Measurements from ENCODE around the gene SPATA2L. TPM values are rescaled to one million over a fixed set of nuclear protein-coding genes. Genes with fewer than 3 reads are reported as not detected.
A peak's percentile ranks its signal among the peaks of the same experiment; 100 is the strongest.

The SPATA2L gene
- total and polyA plus RNA-seq, 2 of the 13 experiments (the other 11 are each of a cell fraction or from before 2014, with no cell fraction given), result 9.1 to 20.7 TPM

GRCh38 chr16:89720551-89720812 lies 19.0 kb upstream of the SPATA2L start (continued):
- 0 out of 4 replicates have a peak, but pooled peaks of 1 of the 2 experiments have one; percentile 69 for TF ChIP-seq HMGXB4 (CRISPR knock-in tag; IDR thresholded peaks at IDR 0.05; ENCODE audit: borderline replicate concordance in 1 of 2, low read depth in 1 of 2)
- TF ChIP-seq ZNF710 (CRISPR knock-in tag; IDR thresholded peaks at IDR 0.05; ENCODE audit: borderline replicate concordance), result peak; percentile 20; the same call in 1 of the 2 replicates
- TF ChIP-seq ZNF3 (CRISPR knock-in tag; IDR thresholded peaks at IDR 0.05), result no peak
- no peak for TF ChIP-seq ZNF30 (CRISPR knock-in tag; IDR thresholded peaks at IDR 0.05)
- TF ChIP-seq GPN1 (CRISPR knock-in tag; IDR thresholded peaks at IDR 0.05; ENCODE audit: borderline replicate concordance), result no peak
- no peak for TF ChIP-seq MAFK (conservative IDR thresholded peaks at IDR 0.05 in 1 of 2, IDR thresholded peaks at IDR 0.05 in 1 of 2; ENCODE audit: low read length in 2 of 2)
- TF ChIP-seq, protein P1, sequence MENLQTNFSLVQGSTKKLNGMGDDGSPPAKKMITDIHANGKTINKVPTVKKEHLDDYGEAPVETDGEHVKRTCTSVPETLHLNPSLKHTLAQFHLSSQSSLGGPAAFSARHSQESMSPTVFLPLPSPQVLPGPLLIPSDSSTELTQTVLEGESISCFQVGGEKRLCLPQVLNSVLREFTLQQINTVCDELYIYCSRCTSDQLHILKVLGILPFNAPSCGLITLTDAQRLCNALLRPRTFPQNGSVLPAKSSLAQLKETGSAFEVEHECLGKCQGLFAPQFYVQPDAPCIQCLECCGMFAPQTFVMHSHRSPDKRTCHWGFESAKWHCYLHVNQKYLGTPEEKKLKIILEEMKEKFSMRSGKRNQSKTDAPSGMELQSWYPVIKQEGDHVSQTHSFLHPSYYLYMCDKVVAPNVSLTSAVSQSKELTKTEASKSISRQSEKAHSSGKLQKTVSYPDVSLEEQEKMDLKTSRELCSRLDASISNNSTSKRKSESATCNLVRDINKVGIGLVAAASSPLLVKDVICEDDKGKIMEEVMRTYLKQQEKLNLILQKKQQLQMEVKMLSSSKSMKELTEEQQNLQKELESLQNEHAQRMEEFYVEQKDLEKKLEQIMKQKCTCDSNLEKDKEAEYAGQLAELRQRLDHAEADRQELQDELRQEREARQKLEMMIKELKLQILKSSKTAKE (CRISPR knock-in tag; IDR thresholded peaks at IDR 0.05; ENCODE audit: borderline replicate concordance), result peak; percentile 43; the same call in 1 of the 2 replicates
- TF ChIP-seq JARID2 (CRISPR knock-in tag; IDR thresholded peaks at IDR 0.05; ENCODE audit: insufficient replicate concordance), result no peak
- TF ChIP-seq SP1 (IDR thresholded peaks at IDR 0.05), result no peak
- no peak for TF ChIP-seq SP1 (CRISPR knock-in tag; IDR thresholded peaks at IDR 0.05)
- no peak for TF ChIP-seq RELA (CRISPR knock-in tag; IDR thresholded peaks at IDR 0.05)
- TF ChIP-seq, protein P2, sequence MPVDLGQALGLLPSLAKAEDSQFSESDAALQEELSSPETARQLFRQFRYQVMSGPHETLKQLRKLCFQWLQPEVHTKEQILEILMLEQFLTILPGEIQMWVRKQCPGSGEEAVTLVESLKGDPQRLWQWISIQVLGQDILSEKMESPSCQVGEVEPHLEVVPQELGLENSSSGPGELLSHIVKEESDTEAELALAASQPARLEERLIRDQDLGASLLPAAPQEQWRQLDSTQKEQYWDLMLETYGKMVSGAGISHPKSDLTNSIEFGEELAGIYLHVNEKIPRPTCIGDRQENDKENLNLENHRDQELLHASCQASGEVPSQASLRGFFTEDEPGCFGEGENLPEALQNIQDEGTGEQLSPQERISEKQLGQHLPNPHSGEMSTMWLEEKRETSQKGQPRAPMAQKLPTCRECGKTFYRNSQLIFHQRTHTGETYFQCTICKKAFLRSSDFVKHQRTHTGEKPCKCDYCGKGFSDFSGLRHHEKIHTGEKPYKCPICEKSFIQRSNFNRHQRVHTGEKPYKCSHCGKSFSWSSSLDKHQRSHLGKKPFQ (CRISPR knock-in tag; IDR thresholded peaks at IDR 0.05; ENCODE audit: insufficient replicate concordance), result no peak
- TF ChIP-seq, protein P3, sequence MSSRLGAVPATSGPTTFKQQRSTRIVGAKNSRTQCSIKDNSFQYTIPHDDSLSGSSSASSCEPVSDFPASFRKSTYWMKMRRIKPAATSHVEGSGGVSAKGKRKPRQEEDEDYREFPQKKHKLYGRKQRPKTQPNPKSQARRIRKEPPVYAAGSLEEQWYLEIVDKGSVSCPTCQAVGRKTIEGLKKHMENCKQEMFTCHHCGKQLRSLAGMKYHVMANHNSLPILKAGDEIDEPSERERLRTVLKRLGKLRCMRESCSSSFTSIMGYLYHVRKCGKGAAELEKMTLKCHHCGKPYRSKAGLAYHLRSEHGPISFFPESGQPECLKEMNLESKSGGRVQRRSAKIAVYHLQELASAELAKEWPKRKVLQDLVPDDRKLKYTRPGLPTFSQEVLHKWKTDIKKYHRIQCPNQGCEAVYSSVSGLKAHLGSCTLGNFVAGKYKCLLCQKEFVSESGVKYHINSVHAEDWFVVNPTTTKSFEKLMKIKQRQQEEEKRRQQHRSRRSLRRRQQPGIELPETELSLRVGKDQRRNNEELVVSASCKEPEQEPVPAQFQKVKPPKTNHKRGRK (CRISPR knock-in tag; IDR thresholded peaks at IDR 0.05), result no peak
- TF ChIP-seq ZNF616 (CRISPR knock-in tag; IDR thresholded peaks at IDR 0.05; ENCODE audit: low read depth), result no peak
- TF ChIP-seq ZNF232 (CRISPR knock-in tag; IDR thresholded peaks at IDR 0.05; ENCODE audit: borderline replicate concordance), result no peak
- TF ChIP-seq, protein P4, sequence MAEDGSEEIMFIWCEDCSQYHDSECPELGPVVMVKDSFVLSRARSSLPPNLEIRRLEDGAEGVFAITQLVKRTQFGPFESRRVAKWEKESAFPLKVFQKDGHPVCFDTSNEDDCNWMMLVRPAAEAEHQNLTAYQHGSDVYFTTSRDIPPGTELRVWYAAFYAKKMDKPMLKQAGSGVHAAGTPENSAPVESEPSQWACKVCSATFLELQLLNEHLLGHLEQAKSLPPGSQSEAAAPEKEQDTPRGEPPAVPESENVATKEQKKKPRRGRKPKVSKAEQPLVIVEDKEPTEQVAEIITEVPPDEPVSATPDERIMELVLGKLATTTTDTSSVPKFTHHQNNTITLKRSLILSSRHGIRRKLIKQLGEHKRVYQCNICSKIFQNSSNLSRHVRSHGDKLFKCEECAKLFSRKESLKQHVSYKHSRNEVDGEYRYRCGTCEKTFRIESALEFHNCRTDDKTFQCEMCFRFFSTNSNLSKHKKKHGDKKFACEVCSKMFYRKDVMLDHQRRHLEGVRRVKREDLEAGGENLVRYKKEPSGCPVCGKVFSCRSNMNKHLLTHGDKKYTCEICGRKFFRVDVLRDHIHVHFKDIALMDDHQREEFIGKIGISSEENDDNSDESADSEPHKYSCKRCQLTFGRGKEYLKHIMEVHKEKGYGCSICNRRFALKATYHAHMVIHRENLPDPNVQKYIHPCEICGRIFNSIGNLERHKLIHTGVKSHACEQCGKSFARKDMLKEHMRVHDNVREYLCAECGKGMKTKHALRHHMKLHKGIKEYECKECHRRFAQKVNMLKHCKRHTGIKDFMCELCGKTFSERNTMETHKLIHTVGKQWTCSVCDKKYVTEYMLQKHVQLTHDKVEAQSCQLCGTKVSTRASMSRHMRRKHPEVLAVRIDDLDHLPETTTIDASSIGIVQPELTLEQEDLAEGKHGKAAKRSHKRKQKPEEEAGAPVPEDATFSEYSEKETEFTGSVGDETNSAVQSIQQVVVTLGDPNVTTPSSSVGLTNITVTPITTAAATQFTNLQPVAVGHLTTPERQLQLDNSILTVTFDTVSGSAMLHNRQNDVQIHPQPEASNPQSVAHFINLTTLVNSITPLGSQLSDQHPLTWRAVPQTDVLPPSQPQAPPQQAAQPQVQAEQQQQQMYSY (CRISPR knock-in tag; IDR thresholded peaks at IDR 0.05), result no peak
- TF ChIP-seq PAWR (CRISPR knock-in tag; IDR thresholded peaks at IDR 0.05; ENCODE audit: borderline replicate concordance), result no peak
